SK-N-SH (cell line): ENCODE results near the gene TCF7L2. TPM values are rescaled to one million over a fixed set of nuclear protein-coding genes. Genes with fewer than 3 reads are reported as not detected.

ENCODE experiments used
- CTCF ChIA-PET: fragments of 300-600, 350-600 bp; formaldehyde crosslinking; extraction: SDS; loops from one replicate; lab custom pipeline; 2021; lab: Yijun Ruan, JAX
- POLR2A ChIA-PET: fragments of 350-600 bp; sonication (Branson Sonifier 250); formaldehyde crosslinking; extraction: SDS; loops from one replicate; lab custom pipeline; 2020; ENCODE audit warnings: antibody characterized with exemption, inconsistent platforms; lab: Yijun Ruan, JAX
- DNase-seq: peaks from one replicate; pipeline ENCODE4 v3.0.0; 2012
- H2AFZ ChIP-seq: fragments of 200-600 bp; sonication (generic); 2 replicates; pipeline ENCODE4 v1.8.1; 2016; ENCODE audit warnings: antibody characterized with exemption, mild to moderate bottlenecking, low read depth
- H3F3A ChIP-seq: fragments of 200-600 bp; sonication (generic); replicated peaks from 2 replicates; pipeline ENCODE3; 2016; ENCODE audit warnings: antibody characterized with exemption, mild to moderate bottlenecking; ENCODE audit not compliant: insufficient read depth
- H3K27ac ChIP-seq, 2 experiments: fragments of 200-500 bp in 1 of 2; fragments of 200-600 bp in 1 of 2; sonication (Bioruptor generic) in 1 of 2; sonication (generic), shearing (Covaris generic) in 1 of 2; 2 replicates each; pipeline versions ENCODE4 v1.5.1 to v1.6.1; 2014 to 2016; ENCODE audit warnings: low read depth in 2 of 2, inconsistent platforms in 1 of 2, low read length in 1 of 2, mild to moderate bottlenecking in 1 of 2, mixed read lengths in 1 of 2
- H3K27me3 ChIP-seq: fragments of 200-600 bp; sonication (generic), shearing (Covaris generic); 2 replicates; pipeline ENCODE4 v1.6.1; 2016; ENCODE audit warnings: mixed run types; ENCODE audit not compliant: insufficient read depth
- H3K36me3 ChIP-seq, 2 experiments: fragments of 200-500 bp in 1 of 2; fragments of 200-600 bp in 1 of 2; sonication (Bioruptor generic) in 1 of 2; sonication (generic) in 1 of 2; replicated peaks in 1 of 2; 2 replicates each; pipeline versions ENCODE3 to v1.5.1; 2014 to 2016; ENCODE audit warnings: low read length in 1 of 2, mild to moderate bottlenecking in 1 of 2; ENCODE audit not compliant: insufficient read depth in 2 of 2, control insufficient read depth in 1 of 2
- H3K4me1 ChIP-seq, 2 experiments: fragments of 200-500 bp in 1 of 2; fragments of 200-600 bp in 1 of 2; sonication (Bioruptor generic) in 1 of 2; sonication (generic), shearing (Covaris generic) in 1 of 2; 2 replicates each; pipeline versions ENCODE4 v1.5.1 to v1.6.1; 2014 to 2016; ENCODE audit warnings: low read depth in 1 of 2, low read length in 1 of 2, mixed run types in 1 of 2; ENCODE audit not compliant: insufficient read depth in 2 of 2, control insufficient read depth in 1 of 2
- H3K4me2 ChIP-seq: fragments of 200-600 bp; sonication (generic), shearing (Covaris generic); 2 replicates; pipeline ENCODE4 v1.6.1; 2017; ENCODE audit warnings: mixed run types
- H3K4me3 ChIP-seq, 2 experiments: fragments of 200-500 bp in 1 of 2; fragments of 200-600 bp in 1 of 2; sonication (Bioruptor generic) in 1 of 2; sonication (generic), shearing (Covaris generic) in 1 of 2; 2 replicates each; pipeline versions ENCODE4 v1.5.1 to v1.8.1; 2014 to 2016; ENCODE audit warnings: low read depth in 2 of 2, inconsistent platforms in 1 of 2, low read length in 1 of 2, mild to moderate bottlenecking in 1 of 2, mixed read lengths in 1 of 2, moderate library complexity in 1 of 2
- H3K79me2 ChIP-seq: fragments of 200-600 bp; sonication (generic); 2 replicates; pipeline ENCODE4 v1.8.1; 2017; ENCODE audit warnings: mild to moderate bottlenecking; ENCODE audit not compliant: insufficient read depth
- H3K9ac ChIP-seq: fragments of 200-600 bp; sonication (generic); 2 replicates; pipeline ENCODE4 v1.6.1; 2017; ENCODE audit warnings: mixed run types
- H3K9me2 ChIP-seq: fragments of 200-600 bp; sonication (generic); 2 replicates; pipeline ENCODE4 v1.6.1; 2017; ENCODE audit warnings: mixed run types
- H3K9me3 ChIP-seq: fragments of 200-600 bp; sonication (generic); 2 replicates; pipeline ENCODE4 v1.6.1; 2017; ENCODE audit warnings: mixed run types, mild to moderate bottlenecking, moderate library complexity
- H4K20me1 ChIP-seq: fragments of 200-600 bp; sonication (generic); 2 replicates; pipeline ENCODE4 v1.6.1; 2017; ENCODE audit warnings: mild to moderate bottlenecking, mixed run types; ENCODE audit not compliant: insufficient read depth
- ELF1 ChIP-seq: IDR thresholded peaks from 2 replicates; pipeline ENCODE4 v1.4.0; 2012
- EP300 ChIP-seq, 2 experiments: IDR thresholded peaks; 2 replicates each; pipeline versions ENCODE4 v1.4.0 to v1.6.1; 2012; ENCODE audit warnings: borderline replicate concordance in 1 of 2, low read depth in 1 of 2, low read length in 1 of 2
- EZH2phosphoT487 ChIP-seq: fragments of 200-600 bp; sonication (generic); IDR thresholded peaks from 2 replicates; pipeline ENCODE4 v1.6.1; 2017; ENCODE audit warnings: low read depth, mixed run types, mild to moderate bottlenecking, antibody characterized with exemption, moderate library complexity, borderline replicate concordance
- FOXM1 ChIP-seq: IDR thresholded peaks from 2 replicates; pipeline ENCODE4 v1.4.0; 2012; ENCODE audit warnings: low read depth, mild to moderate bottlenecking
- GABPA ChIP-seq: IDR thresholded peaks from 2 replicates; pipeline ENCODE4 v1.4.0; 2012; ENCODE audit warnings: low read depth, mild to moderate bottlenecking
- JUND ChIP-seq: IDR thresholded peaks from 2 replicates; pipeline ENCODE4 v1.4.0; 2012
- MEF2A ChIP-seq: IDR thresholded peaks from 2 replicates; pipeline ENCODE4 v1.4.0; 2012; ENCODE audit warnings: low read depth, borderline replicate concordance
- POLR2AphosphoS5 ChIP-seq: IDR thresholded peaks from 2 replicates; pipeline ENCODE4 v1.6.1; 2012; ENCODE audit warnings: low read depth, low read length
- RCOR1 ChIP-seq: fragments of 150-350 bp; IDR thresholded peaks from 2 replicates; pipeline ENCODE4 v1.6.1; 2017; ENCODE audit warnings: antibody characterized with exemption, low read length
- SMC3 ChIP-seq: IDR thresholded peaks from 2 replicates; pipeline ENCODE4 v1.6.1; 2012; ENCODE audit warnings: low read depth, low read length, improper control_type of control experiment
- TAF1 ChIP-seq: IDR thresholded peaks from 2 replicates; pipeline ENCODE4 v1.6.1; 2012; ENCODE audit warnings: low read depth, mild to moderate bottlenecking, low read length, moderate library complexity, borderline replicate concordance
- TCF12 ChIP-seq: IDR thresholded peaks from 2 replicates; pipeline ENCODE4 v1.4.0; 2012
- TEAD4 ChIP-seq: IDR thresholded peaks from 2 replicates; pipeline ENCODE4 v1.4.0; 2012; ENCODE audit warnings: mild to moderate bottlenecking, borderline replicate concordance; ENCODE audit not compliant: insufficient read depth
- USF1 ChIP-seq: IDR thresholded peaks from 2 replicates; pipeline ENCODE4 v1.4.0; 2012; ENCODE audit warnings: low read depth, borderline replicate concordance
- USF2 ChIP-seq: fragments of 150-350 bp; IDR thresholded peaks from 2 replicates; pipeline ENCODE4 v1.6.1; 2017; ENCODE audit warnings: antibody characterized with exemption, low read length, low read depth, borderline replicate concordance
- WGBS: methylation state at CpG from one replicate; pipeline ENCODE4 v1.1.6; 2017; ENCODE audit warnings: low lambda C conversion rate; 5-methylcytosine and 5-hydroxymethylcytosine counted together
- polyA plus RNA-seq, 3 experiments: library from polyadenylated mRNA; depleted of rRNA; stranded (reverse); fragments of >200 nt; gene quantifications; 2 replicates each; pipeline ENCODE4 v1.2.3, GENCODE V29; 2012
- TF ChIP-seq, protein P1 (sequence below): IDR thresholded peaks from 2 replicates; pipeline ENCODE4 v1.4.0; 2012; ENCODE audit warnings: low read depth
- TF ChIP-seq, protein P2 (sequence below): IDR thresholded peaks from 2 replicates; pipeline ENCODE4; 2012

The TCF7L2 gene
- polyA plus RNA-seq, 1 of the 3 experiments (the other 2 are of a cell fraction): 10.2 TPM

DNA sequence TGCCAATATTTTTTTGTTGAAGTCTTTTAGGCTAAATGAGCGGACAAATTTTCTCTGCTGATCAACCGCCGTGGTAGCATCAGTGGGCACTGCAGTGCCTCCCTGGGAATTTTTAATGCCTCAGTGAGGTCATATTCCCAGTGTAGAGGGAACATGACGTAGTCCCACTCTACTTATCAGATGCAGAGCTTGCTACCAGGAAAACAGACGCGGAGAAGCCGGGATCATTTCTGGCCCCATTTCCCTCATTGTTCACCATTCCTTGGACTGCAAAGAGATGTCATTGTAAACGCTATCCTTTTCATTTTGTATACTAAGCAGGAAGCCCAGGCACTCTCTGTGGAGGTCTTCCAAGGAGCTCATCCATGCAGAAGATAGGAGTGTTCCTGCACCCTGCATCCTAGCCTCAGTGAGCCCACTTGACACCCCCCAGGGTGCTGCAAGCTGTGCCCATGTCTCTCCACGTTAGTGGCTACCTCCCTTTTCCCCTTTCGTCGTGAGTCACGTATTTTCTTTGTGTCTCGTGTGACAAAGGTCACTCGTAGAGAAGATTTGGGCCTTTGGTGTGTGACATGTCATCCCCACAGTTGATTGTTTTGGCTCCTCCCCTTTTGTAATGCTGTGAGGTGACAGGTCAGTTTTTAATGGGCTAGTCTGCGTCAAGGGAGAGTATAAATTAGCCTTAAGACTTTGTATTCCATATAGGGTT lies 145.5 kb downstream of the TCF7L2 start:
- Histone ChIP-seq H3K4me2 (no peak overlapping the region), H3K36me3 (no peaks in the 10 kb centered on the region), H3K4me1 (peaks cover 10 to 12% of the 10 kb centered on the region in 2 experiments; a peak in 3 of 4 replicates), H3K27me3 (no peaks in the 10 kb centered on the region), H2AFZ (no peak overlapping the region), H3K79me2 (no peaks in the 10 kb centered on the region), H3K4me3 (no peak overlapping the region), H3F3A (peaks cover 4% of the 10 kb centered on the region), H4K20me1 (no peaks in the 10 kb centered on the region), H3K9me2 (no peaks in the 10 kb centered on the region), H3K9ac (no peak overlapping the region), H3K9me3 (no peaks in the 10 kb centered on the region), H3K27ac (no peak overlapping the region)
- ChIA-PET CTCF (interaction anchor here (1.6 to 1.8 kb wide), 2 partner anchors 14 to 31 kb away, joined by 5 read pairs; no protein-coding TSS in a partner anchor), POLR2A (no interaction called here)
- no peak for DNase-seq
- WGBS: 95% methylated on average over 15 of the region's 15 CpGs
- no peak for TF ChIP-seq TCF12
- TF ChIP-seq, protein P1, sequence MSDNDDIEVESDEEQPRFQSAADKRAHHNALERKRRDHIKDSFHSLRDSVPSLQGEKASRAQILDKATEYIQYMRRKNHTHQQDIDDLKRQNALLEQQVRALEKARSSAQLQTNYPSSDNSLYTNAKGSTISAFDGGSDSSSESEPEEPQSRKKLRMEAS: no peak
- no peak for TF ChIP-seq ELF1
- no peak for TF ChIP-seq RCOR1
- no peak for TF ChIP-seq TAF1
- TF ChIP-seq USF2: no peak
- TF ChIP-seq EP300 (IDR thresholded peaks at IDR 0.05; ENCODE audit: borderline replicate concordance in 1 of 2, low read depth in 1 of 2, low read length in 1 of 2): no peak

- no peaks in the 10 kb centered on the region for H3K36me3 ChIP-seq
- TF ChIP-seq JUND (no peak), POLR2AphosphoS5 (no peak), SMC3 (no peak), GABPA (no peak), EZH2phosphoT487 (no peak), TEAD4 (no peak), MEF2A (no peak), FOXM1 (no peak), USF1 (no peak)
- TF ChIP-seq, protein P2, sequence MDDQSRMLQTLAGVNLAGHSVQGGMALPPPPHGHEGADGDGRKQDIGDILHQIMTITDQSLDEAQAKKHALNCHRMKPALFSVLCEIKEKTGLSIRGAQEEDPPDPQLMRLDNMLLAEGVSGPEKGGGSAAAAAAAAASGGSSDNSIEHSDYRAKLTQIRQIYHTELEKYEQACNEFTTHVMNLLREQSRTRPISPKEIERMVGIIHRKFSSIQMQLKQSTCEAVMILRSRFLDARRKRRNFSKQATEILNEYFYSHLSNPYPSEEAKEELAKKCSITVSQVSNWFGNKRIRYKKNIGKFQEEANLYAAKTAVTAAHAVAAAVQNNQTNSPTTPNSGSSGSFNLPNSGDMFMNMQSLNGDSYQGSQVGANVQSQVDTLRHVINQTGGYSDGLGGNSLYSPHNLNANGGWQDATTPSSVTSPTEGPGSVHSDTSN: no peak
- no peaks in the 10 kb centered on the region for H3K9me2 ChIP-seq
- H3K4me1 ChIP-seq: peaks cover 10 to 12% of the 10 kb centered on the region in 2 experiments; a peak in 3 of 4 replicates
- no peak overlapping the region for H2AFZ ChIP-seq
- H3K4me3 ChIP-seq: no peak overlapping the region
- peaks cover 4% of the 10 kb centered on the region for H3F3A ChIP-seq
- no peak for DNase-seq
- no peaks in the 10 kb centered on the region for H3K27me3 ChIP-seq
- 89% methylated on average over 11 of the region's 11 CpGs for WGBS
- no peaks in the 10 kb centered on the region for H3K9me3 ChIP-seq
- H3K4me2 ChIP-seq: no peak overlapping the region
- H3K79me2 ChIP-seq: 0 out of 2 replicates have a peak, but pooled peaks cover 3% of the 10 kb centered on the region
- no peaks in the 10 kb centered on the region for H4K20me1 ChIP-seq
- CTCF ChIA-PET: interaction anchor here (1.5 to 1.8 kb wide), 3 partner anchors 14 to 30 kb away, joined by 3 to 5 read pairs (median 5); no protein-coding TSS in a partner anchor
- no peak overlapping the region for H3K27ac ChIP-seq
- H3K9ac ChIP-seq: no peak overlapping the region
- POLR2A ChIA-PET: no interaction called here
These were observed 146.3 kb downstream of the TCF7L2 start for GRCh38 chr10:113096128-113096996.
